IMR-90 (cell line): ENCODE data around the gene DPP6.

Experiments used
- BHLHE40 ChIP-seq: fragments of 150-350 bp; IDR thresholded peaks from 2 replicates; pipeline ENCODE4 v1.6.1; 2016; ENCODE audit warnings: mild to moderate bottlenecking, low read depth, low read length
- CEBPB ChIP-seq: IDR thresholded peaks from 2 replicates; pipeline ENCODE4 v1.6.1; 2012; ENCODE audit warnings: low read depth, low read length, improper control_type of control experiment
- ELK1 ChIP-seq: fragments of 150-350 bp; IDR thresholded peaks from 2 replicates; pipeline ENCODE4 v1.6.1; 2016; ENCODE audit warnings: low read depth, mild to moderate bottlenecking, low read length, moderate library complexity, borderline replicate concordance
- FOS ChIP-seq: fragments of 150-350 bp; IDR thresholded peaks from 2 replicates; pipeline ENCODE4 v1.6.1; 2016; ENCODE audit warnings: low read depth, low read length
- MAZ ChIP-seq: IDR thresholded peaks from 2 replicates; pipeline ENCODE4 v1.6.1; 2012; ENCODE audit warnings: low read depth, mild to moderate bottlenecking, low read length, improper control_type of control experiment, moderate library complexity, borderline replicate concordance
- MXI1 ChIP-seq: IDR thresholded peaks from 2 replicates; pipeline ENCODE4 v1.6.1; 2012; ENCODE audit warnings: low read depth, mild to moderate bottlenecking, low read length, moderate library complexity, borderline replicate concordance
- POLR2A ChIP-seq: IDR thresholded peaks from 2 replicates; pipeline ENCODE4 v1.6.1; 2012; ENCODE audit warnings: mild to moderate bottlenecking, low read depth, low read length
- RAD21 ChIP-seq: IDR thresholded peaks from 2 replicates; pipeline ENCODE4 v1.6.1; 2012; ENCODE audit warnings: low read length, improper control_type of control experiment
- RCOR1 ChIP-seq: IDR thresholded peaks from 2 replicates; pipeline ENCODE4 v1.6.1; 2012; ENCODE audit warnings: mild to moderate bottlenecking, low read length, improper control_type of control experiment; ENCODE audit not compliant: insufficient replicate concordance
- TF ChIP-seq, protein P1 (sequence below): conservative IDR thresholded peaks from 2 replicates; pipeline ENCODE4 v1.5.1; 2012; ENCODE audit warnings: mild to moderate bottlenecking, low read depth, low read length, improper control_type of control experiment

DNA sequence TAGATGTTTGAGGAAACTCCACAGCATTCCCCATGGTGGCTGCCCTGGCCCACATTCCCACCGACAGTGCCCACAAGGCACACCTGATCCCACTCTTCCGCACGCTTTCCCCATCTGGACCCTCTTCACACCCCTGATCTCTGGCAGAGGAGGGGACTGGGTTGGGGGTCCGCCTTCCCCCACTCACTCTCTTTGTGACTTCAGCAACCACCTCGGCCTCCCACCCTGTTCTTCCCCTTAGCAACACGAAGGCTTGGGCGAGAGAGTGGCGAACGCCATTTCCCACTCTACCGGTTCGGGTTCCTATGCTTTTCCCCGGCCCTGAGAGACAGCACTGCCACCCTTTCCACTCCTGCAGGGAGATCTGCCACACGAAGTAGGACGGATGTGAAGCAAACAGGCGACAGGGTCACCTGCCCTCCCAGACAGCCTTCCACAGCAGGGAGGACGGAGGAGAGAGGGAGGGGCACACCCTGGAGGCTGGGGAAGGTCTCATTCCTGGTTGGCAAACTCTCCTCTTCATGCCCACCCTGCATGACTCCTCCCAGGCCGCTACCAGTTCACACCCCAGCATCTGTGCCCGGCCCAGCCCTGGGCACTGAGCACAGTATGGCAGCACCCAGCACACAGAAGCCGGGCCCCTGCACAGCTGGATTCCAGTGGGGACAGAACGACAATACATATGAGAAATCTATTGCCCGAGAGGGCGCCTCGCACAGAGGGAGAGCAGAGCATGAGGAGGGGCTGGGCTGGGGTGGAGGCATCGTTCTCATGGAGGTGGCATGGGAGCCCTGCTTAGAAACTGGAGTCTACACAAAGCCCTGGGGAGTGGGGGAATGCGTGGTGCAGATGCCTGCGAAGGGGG is 857.3 kb downstream of the DPP6 start:
- TF ChIP-seq, protein P1, sequence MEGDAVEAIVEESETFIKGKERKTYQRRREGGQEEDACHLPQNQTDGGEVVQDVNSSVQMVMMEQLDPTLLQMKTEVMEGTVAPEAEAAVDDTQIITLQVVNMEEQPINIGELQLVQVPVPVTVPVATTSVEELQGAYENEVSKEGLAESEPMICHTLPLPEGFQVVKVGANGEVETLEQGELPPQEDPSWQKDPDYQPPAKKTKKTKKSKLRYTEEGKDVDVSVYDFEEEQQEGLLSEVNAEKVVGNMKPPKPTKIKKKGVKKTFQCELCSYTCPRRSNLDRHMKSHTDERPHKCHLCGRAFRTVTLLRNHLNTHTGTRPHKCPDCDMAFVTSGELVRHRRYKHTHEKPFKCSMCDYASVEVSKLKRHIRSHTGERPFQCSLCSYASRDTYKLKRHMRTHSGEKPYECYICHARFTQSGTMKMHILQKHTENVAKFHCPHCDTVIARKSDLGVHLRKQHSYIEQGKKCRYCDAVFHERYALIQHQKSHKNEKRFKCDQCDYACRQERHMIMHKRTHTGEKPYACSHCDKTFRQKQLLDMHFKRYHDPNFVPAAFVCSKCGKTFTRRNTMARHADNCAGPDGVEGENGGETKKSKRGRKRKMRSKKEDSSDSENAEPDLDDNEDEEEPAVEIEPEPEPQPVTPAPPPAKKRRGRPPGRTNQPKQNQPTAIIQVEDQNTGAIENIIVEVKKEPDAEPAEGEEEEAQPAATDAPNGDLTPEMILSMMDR, result no peak
- TF ChIP-seq POLR2A, result no peak
- no peak for TF ChIP-seq ELK1
- TF ChIP-seq MXI1, result no peak
- no peak for TF ChIP-seq RAD21
- no peak for TF ChIP-seq CEBPB
- no peak for TF ChIP-seq BHLHE40
- TF ChIP-seq MAZ, result no peak
- TF ChIP-seq FOS, result no peak
- no peak for TF ChIP-seq RCOR1
